ENCODE results near the gene DCAF7.

Gene DCAF7

GRCh38 chr17:63634163-63634562 is 83.9 kb downstream of the DCAF7 start:
- DNase-seq: no peak

DNA sequence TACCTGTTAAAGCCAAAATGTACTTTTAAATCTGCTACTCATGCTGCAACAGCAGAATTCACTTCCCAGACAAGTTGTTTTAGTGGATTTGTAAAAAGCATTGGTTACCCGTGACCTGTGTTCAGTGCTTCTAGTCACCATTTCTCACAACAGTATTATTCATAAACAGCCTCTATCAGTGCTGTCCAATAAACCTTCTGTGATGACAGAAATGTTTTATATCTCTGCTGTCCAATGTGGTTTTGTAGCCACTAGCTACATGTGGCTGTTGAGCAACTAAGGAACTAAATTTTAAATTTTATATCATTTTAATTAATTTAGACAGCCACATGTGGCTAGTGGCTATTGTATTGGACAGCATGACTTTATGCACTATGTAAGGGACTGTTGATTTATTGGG is 84.5 kb downstream of the DCAF7 start:
- no peak for DNase-seq

GRCh38 chr17:63635290-63635689 is 85.0 kb downstream of the DCAF7 start:
- DNase-seq: no peak

DNA sequence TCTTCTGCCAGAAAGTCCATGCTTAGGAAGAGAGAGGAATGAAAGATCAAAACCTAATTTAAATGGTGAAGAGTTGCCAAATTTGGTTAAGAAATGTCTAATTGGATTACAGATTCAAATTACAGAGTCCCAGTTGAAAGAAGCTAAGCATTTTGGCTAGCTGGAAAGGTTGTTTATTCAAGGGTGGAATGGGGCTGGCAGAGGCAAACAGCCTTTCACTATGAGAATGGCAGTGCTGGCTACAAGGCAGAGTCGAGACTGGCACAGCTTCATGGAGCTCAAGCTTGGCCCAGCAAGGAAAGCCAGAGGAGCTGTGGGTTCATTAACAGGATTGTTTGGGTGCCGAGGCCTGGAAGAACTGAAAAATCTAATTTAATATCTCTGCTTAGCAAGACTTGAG is 85.5 kb downstream of the DCAF7 start:
- DNase-seq: no peak

DNA sequence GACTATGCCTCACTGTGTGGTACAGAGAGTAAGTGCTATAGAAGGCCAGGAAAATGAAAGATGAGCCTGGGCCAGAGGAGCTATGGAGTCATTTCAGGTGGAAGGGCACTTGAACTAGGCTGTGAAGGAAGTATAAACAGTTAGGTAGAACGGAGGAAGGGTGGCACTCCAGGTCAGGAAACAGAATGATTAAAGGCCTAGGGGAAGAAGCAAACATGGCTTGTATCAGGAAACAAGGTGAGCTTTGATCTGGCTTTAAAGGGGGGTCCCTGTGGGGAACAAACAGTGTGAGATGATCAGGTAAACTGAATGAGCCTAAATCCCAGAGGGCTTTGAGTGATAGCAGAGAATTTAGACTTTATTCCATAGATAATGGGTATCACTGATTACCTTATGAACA is 88.8 kb downstream of the DCAF7 start:
- no peak for DNase-seq

- no peak for DNase-seq
These were observed 89.8 kb downstream of the DCAF7 start for GRCh38 chr17:63640038-63640437.

DNA sequence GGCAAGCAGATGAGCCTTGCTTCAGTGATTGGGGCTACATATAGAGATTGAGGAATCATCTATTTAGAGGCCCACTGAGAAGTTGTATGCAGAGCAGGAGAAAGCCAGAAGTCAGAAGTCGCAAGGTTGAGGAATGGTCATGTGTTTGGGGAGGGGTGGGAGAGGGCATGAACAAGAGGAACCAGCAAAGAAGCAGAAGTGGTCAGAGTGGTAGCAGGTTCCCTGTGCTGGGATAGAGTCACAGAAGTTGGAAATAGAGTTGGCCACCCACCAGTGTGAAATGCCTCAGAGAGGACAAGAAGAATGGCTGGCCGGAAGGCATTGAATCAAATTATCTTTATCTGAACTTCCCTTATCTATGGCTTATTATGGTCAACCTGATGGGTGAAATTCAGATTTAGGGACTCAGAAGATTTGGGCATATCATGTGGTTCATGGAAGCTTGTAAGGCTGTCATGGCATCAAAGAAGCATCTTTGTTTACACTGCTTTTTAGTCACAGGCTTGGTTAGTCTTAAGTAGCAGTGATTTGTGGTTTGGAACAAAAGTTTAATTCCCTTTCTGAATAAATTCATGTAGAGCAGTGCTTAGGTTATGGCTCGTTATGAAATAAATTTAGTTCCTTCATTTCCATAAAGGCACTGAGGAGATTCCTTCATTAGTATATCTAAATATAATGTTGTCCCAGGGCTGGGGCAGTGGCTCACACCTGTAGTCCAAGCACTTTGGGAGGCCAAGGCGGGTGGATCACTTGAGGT is 91.6 kb downstream of the DCAF7 start:
- no peak for DNase-seq

Data from activated naive CD4-positive, alpha-beta T cell treated with anti-CD3 and anti-CD28 coated beads, Interleukin-2, amount 50 U/mL, for 16 hours (primary cell).